ENCODE data around the gene CPAMD8.
"Not testable (repeated sequence)": the region's sequence is repeated elsewhere in the genome, so short reads cannot be mapped to it uniquely, and the experiment has no call there.

Gene CPAMD8

DNA sequence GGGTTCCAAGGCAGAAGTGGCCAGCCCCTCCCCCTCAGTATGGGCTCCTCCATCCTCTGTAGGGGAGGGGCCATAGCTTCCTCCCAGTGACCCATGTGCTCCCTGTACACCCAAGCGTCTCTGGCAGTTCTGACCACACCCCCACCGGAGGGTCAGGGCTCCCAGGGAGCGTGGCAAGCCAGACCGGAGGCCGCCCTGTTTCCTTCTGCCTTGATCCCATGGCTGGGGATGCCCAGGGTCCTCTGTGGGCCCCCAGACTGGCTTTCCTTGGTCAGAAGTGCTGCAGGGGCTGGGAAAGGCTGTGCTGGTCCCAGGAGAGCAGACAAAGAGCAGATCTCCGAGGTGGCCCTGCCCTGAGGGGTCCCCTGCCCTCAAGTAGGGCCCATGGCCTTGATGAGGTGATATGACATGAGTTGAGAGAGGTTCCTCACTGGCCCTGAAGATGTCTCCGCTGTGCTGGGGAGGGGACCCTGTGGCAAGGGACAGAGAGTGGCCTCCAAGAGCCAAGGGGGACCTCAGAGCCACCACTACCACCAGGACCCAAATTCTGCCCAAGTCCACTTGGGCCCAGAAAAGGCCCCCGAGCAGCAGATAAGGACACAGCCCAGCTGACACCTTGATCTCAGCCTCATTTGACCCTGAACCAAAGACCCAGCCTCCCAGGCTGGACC, 145.6 kb downstream of the CPAMD8 start:
- Histone ChIP-seq H3K9ac (ENCODE audit: low read depth in 1 of 2, low read length in 2 of 2) (no peak overlapping the region), H3K4me3 (ENCODE audit: low read depth in 1 of 2, low read length in 2 of 2) (no peak overlapping the region), H3K36me3 (ENCODE audit: control insufficient read depth in 1 of 2, insufficient read depth in 2 of 2, low read length in 2 of 2) (peaks cover 6 to 32% of the 10 kb centered on the region in 2 donors), H3K4me1 (ENCODE audit: control insufficient read depth in 1 of 2, insufficient read depth in 2 of 2, low read length in 2 of 2) (peaks cover 0 to 6% of the 10 kb centered on the region in 2 donors), H3K27me3 (ENCODE audit: control insufficient read depth in 1 of 2, insufficient read depth in 2 of 2, low read length in 2 of 2) (no peaks in the 10 kb centered on the region), H3K9me3 (ENCODE audit: control insufficient read depth in 1 of 2, low read length in 2 of 2) (peaks cover 17 to 21% of the 10 kb centered on the region in 2 donors), H3K27ac (ENCODE audit: low read depth, low read length) (no peak overlapping the region)

DNA sequence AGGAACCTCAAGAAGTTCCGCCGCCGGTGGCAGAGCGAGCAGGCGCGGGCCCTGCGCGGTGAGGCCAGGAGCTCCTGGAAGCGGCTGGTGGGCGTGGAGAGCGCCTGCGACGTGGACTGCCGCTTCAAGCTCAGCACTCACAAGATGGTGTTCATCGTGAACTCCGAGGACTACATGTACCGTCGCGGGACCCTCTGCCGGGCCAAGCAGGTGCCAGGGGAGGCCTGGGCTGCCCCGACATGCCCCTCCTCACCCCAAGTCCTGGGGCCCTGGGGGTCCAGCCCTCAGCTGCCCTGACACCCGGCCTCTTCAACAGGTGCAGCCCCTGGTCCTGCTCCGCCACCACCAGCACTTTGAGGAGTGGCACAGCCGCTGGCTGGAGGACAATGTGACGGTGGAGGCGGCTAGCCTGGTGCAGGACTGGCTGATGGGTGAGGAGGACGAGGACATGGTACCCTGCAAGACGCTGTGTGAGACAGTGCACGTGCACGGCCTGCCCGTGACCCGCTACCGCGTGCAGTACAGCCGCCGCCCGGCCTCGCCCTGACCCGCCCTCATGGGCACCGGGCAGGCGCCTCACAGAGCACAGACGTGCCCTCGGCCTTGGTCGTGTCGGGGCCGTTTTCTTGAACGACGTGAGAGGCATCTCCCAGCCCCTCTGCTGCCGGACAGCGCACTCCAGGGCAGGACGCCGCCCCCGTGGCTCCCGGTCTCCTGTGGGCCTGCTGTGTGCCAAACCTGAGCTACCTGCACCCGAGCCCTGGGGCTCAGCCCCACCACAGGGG, 148.2 kb downstream of the CPAMD8 start:
- Histone ChIP-seq H3K9me3 (ENCODE audit: control insufficient read depth in 1 of 2, low read length in 2 of 2) (peaks cover 17 to 21% of the 10 kb centered on the region in 2 donors), H3K4me3 (ENCODE audit: low read depth in 1 of 2, low read length in 2 of 2) (no peak overlapping the region), H3K4me1 (ENCODE audit: control insufficient read depth in 1 of 2, insufficient read depth in 2 of 2, low read length in 2 of 2) (peaks cover 0 to 6% of the 10 kb centered on the region in 2 donors), H3K36me3 (ENCODE audit: control insufficient read depth in 1 of 2, insufficient read depth in 2 of 2, low read length in 2 of 2) (peaks cover 6 to 39% of the 10 kb centered on the region in 2 donors), H3K9ac (ENCODE audit: low read depth in 1 of 2, low read length in 2 of 2) (no peak overlapping the region), H3K27me3 (ENCODE audit: control insufficient read depth in 1 of 2, insufficient read depth in 2 of 2, low read length in 2 of 2) (no peaks in the 10 kb centered on the region), H3K27ac (ENCODE audit: low read depth, low read length) (no peak overlapping the region)

- peaks cover 6 to 45% of the 10 kb centered on the region in 2 donors for H3K36me3 ChIP-seq (ENCODE audit: control insufficient read depth in 1 of 2, insufficient read depth in 2 of 2, low read length in 2 of 2)
- H3K4me1 ChIP-seq (ENCODE audit: control insufficient read depth in 1 of 2, insufficient read depth in 2 of 2, low read length in 2 of 2): peaks cover 0 to 6% of the 10 kb centered on the region in 2 donors
- H3K27ac ChIP-seq (ENCODE audit: low read depth, low read length): no peak overlapping the region
- H3K4me3 ChIP-seq (ENCODE audit: low read depth in 1 of 2, low read length in 2 of 2): no peak overlapping the region
- no peaks in the 10 kb centered on the region for H3K27me3 ChIP-seq (ENCODE audit: control insufficient read depth in 1 of 2, insufficient read depth in 2 of 2, low read length in 2 of 2)
- peaks cover 16 to 20% of the 10 kb centered on the region in 2 donors for H3K9me3 ChIP-seq (ENCODE audit: control insufficient read depth in 1 of 2, low read length in 2 of 2)
- no peak overlapping the region for H3K9ac ChIP-seq (ENCODE audit: low read depth in 1 of 2, low read length in 2 of 2)
Observed at GRCh38 chr19:16877581-16877980, 149.0 kb downstream of the CPAMD8 start.

DNA sequence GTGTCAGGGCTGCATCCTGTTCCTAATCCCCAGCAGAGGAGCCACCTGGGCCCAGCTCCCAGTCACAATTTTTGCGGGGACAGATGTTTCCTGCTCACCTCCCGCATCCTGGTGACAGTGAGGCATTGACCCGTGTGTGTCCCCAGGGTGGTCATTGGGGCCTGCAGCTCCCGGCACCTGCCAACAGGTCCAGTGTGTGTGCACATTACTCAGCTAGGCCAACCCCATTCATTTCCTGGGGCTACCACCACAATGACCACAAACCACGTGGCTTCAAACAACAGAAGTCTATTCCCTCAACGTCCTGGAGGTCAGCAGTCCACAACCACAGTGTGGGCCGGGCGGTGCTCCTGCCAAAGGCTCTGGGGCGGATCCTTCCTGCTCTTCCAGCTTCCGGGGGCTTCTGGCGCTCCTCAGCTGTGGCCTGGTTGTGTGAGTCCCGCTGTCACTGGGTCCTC, 149.7 kb downstream of the CPAMD8 start:
- H3K27me3 ChIP-seq (ENCODE audit: control insufficient read depth in 1 of 2, insufficient read depth in 2 of 2, low read length in 2 of 2): no peaks in the 10 kb centered on the region
- H3K4me3 ChIP-seq (ENCODE audit: low read depth in 1 of 2, low read length in 2 of 2): no peak overlapping the region
- peaks cover 9 to 13% of the 10 kb centered on the region in 2 donors for H3K9me3 ChIP-seq (ENCODE audit: control insufficient read depth in 1 of 2, low read length in 2 of 2)
- peaks cover 8 to 47% of the 10 kb centered on the region in 2 donors for H3K36me3 ChIP-seq (ENCODE audit: control insufficient read depth in 1 of 2, insufficient read depth in 2 of 2, low read length in 2 of 2)
- no peak overlapping the region for H3K27ac ChIP-seq (ENCODE audit: low read depth, low read length)
- H3K4me1 ChIP-seq (ENCODE audit: control insufficient read depth in 1 of 2, insufficient read depth in 2 of 2, low read length in 2 of 2): peaks cover 0 to 6% of the 10 kb centered on the region in 2 donors
- no peak overlapping the region for H3K9ac ChIP-seq (ENCODE audit: low read depth in 1 of 2, low read length in 2 of 2)

GRCh38 chr19:16875584-16876555, 150.7 kb downstream of the CPAMD8 start:
- no peak overlapping the region for H3K9ac ChIP-seq (ENCODE audit: low read depth in 1 of 2, low read length in 2 of 2)
- peaks cover 12 to 58% of the 10 kb centered on the region in 2 donors for H3K36me3 ChIP-seq (ENCODE audit: control insufficient read depth in 1 of 2, insufficient read depth in 2 of 2, low read length in 2 of 2)
- no peak overlapping the region for H3K4me3 ChIP-seq (ENCODE audit: low read depth in 1 of 2, low read length in 2 of 2)
- no peak overlapping the region for H3K27ac ChIP-seq (ENCODE audit: low read depth, low read length)
- peaks cover 0 to 6% of the 10 kb centered on the region in 2 donors for H3K4me1 ChIP-seq (ENCODE audit: control insufficient read depth in 1 of 2, insufficient read depth in 2 of 2, low read length in 2 of 2)
- peaks cover 0 to 3% of the 10 kb centered on the region in 2 donors for H3K9me3 ChIP-seq (ENCODE audit: control insufficient read depth in 1 of 2, low read length in 2 of 2)
- H3K27me3 ChIP-seq (ENCODE audit: control insufficient read depth in 1 of 2, insufficient read depth in 2 of 2, low read length in 2 of 2): no peaks in the 10 kb centered on the region

DNA sequence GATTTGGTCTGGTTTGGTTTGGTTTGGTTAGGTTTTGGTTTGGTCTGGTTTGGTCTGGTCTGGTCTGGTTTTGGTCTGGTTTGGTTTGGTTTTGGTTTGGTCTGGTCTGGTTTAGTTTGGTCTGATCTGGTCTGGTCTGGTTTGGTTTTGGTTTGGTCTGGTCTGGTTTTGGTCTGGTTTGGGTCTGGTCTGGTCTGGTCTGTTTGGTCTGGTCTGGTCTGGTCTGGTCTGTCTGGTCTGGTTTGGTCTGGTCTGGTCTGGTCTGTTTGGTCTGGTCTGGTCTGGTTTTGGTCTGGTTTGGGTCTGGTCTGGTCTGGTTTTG, 151.7 kb downstream of the CPAMD8 start:
- H3K4me1 ChIP-seq (ENCODE audit: control insufficient read depth in 1 of 2, insufficient read depth in 2 of 2, low read length in 2 of 2); H3K27me3 ChIP-seq (ENCODE audit: control insufficient read depth in 1 of 2, insufficient read depth in 2 of 2, low read length in 2 of 2); H3K4me3 ChIP-seq (ENCODE audit: low read depth in 1 of 2, low read length in 2 of 2); H3K9me3 ChIP-seq (ENCODE audit: control insufficient read depth in 1 of 2, low read length in 2 of 2); H3K9ac ChIP-seq (ENCODE audit: low read depth in 1 of 2, low read length in 2 of 2); H3K27ac ChIP-seq (ENCODE audit: low read depth, low read length): not testable (repeated sequence)
- H3K36me3 ChIP-seq (ENCODE audit: control insufficient read depth in 1 of 2, insufficient read depth in 2 of 2, low read length in 2 of 2): peaks cover 12 to 62% of the 10 kb centered on the region in 2 donors

GRCh38 chr19:16874250-16874977, 152.2 kb downstream of the CPAMD8 start:
- Histone ChIP-seq H3K4me3 (ENCODE audit: low read depth in 1 of 2, low read length in 2 of 2) (no peak overlapping the region), H3K27ac (ENCODE audit: low read depth, low read length) (no peak overlapping the region), H3K4me1 (ENCODE audit: control insufficient read depth in 1 of 2, insufficient read depth in 2 of 2, low read length in 2 of 2) (peaks cover 0 to 6% of the 10 kb centered on the region in 2 donors), H3K27me3 (ENCODE audit: control insufficient read depth in 1 of 2, insufficient read depth in 2 of 2, low read length in 2 of 2) (no peaks in the 10 kb centered on the region), H3K9ac (ENCODE audit: low read depth in 1 of 2, low read length in 2 of 2) (no peak overlapping the region), H3K36me3 (ENCODE audit: control insufficient read depth in 1 of 2, insufficient read depth in 2 of 2, low read length in 2 of 2) (peaks cover 12 to 66% of the 10 kb centered on the region in 2 donors), H3K9me3 (ENCODE audit: control insufficient read depth in 1 of 2, low read length in 2 of 2) (no peaks in the 10 kb centered on the region)

- H3K9me3 ChIP-seq (ENCODE audit: control insufficient read depth in 1 of 2, low read length in 2 of 2): no peaks in the 10 kb centered on the region
- no peak overlapping the region for H3K9ac ChIP-seq (ENCODE audit: low read depth in 1 of 2, low read length in 2 of 2)
- peaks cover 0 to 6% of the 10 kb centered on the region in 2 donors for H3K4me1 ChIP-seq (ENCODE audit: control insufficient read depth in 1 of 2, insufficient read depth in 2 of 2, low read length in 2 of 2)
- H3K27ac ChIP-seq (ENCODE audit: low read depth, low read length): no peak overlapping the region
- no peak overlapping the region for H3K4me3 ChIP-seq (ENCODE audit: low read depth in 1 of 2, low read length in 2 of 2)
- H3K27me3 ChIP-seq (ENCODE audit: control insufficient read depth in 1 of 2, insufficient read depth in 2 of 2, low read length in 2 of 2): no peaks in the 10 kb centered on the region
- H3K36me3 ChIP-seq (ENCODE audit: control insufficient read depth in 1 of 2, insufficient read depth in 2 of 2, low read length in 2 of 2): peaks cover 6 to 66% of the 10 kb centered on the region in 2 donors
Observed at GRCh38 chr19:16873594-16873993, 153.0 kb downstream of the CPAMD8 start.

DNA sequence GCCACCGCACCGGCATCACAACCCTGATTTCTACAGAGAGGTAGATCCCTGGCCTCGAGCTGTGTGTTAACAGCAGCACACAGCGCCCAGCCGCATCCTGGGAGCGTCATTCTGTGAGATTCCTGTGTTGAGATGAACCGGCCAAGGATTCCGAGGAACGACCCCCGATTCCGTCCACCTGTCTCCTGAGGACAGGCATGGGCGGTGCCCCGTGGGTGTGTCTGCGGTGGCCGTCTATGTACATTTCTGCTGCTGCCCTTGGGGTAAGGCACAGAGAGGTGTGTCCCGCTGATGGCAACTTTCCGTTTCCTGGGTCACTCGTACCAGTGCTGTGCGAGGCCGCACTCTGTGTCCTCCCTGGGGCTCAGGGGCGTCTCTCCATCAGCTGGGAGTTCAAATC, 153.9 kb downstream of the CPAMD8 start:
- Histone ChIP-seq H3K9ac (ENCODE audit: low read depth in 1 of 2, low read length in 2 of 2) (no peak overlapping the region), H3K4me1 (ENCODE audit: control insufficient read depth in 1 of 2, insufficient read depth in 2 of 2, low read length in 2 of 2) (peaks cover 0 to 6% of the 10 kb centered on the region in 2 donors), H3K4me3 (ENCODE audit: low read depth in 1 of 2, low read length in 2 of 2) (no peak overlapping the region), H3K9me3 (ENCODE audit: control insufficient read depth in 1 of 2, low read length in 2 of 2) (no peaks in the 10 kb centered on the region), H3K27ac (ENCODE audit: low read depth, low read length) (peak overlapping the region; percentile 20), H3K36me3 (ENCODE audit: control insufficient read depth in 1 of 2, insufficient read depth in 2 of 2, low read length in 2 of 2) (peaks cover 6 to 66% of the 10 kb centered on the region in 2 donors), H3K27me3 (ENCODE audit: control insufficient read depth in 1 of 2, insufficient read depth in 2 of 2, low read length in 2 of 2) (no peaks in the 10 kb centered on the region)

Measured in duodenal mucosa (tissue), 2 donors.